SK-N-SH (cell line): Measurements from ENCODE around the gene FREY1.

Experiments
- CTCF ChIP-seq: fragments of 200-600 bp; sonication (generic); IDR thresholded peaks from 2 replicates; pipeline ENCODE4 v1.6.1; 2017; ENCODE audit warnings: antibody characterized with exemption, mild to moderate bottlenecking, moderate library complexity
- EP300 ChIP-seq, 2 experiments: IDR thresholded peaks; 2 replicates each; pipeline versions ENCODE4 v1.4.0 to v1.6.1; 2012; ENCODE audit warnings: borderline replicate concordance in 1 of 2, low read depth in 1 of 2, low read length in 1 of 2
- FOXJ3 ChIP-seq: sonication (generic); formaldehyde crosslinking; IDR thresholded peaks from 2 replicates; pipeline ENCODE4 v1.5.1; 2020; ENCODE audit warnings: mild to moderate bottlenecking, missing genetic modification reagents
- MAX ChIP-seq: IDR thresholded peaks from 2 replicates; pipeline ENCODE4 v1.4.0; 2012; ENCODE audit warnings: low read depth
- RFX5 ChIP-seq: IDR thresholded peaks from 2 replicates; pipeline ENCODE4 v1.6.1; 2012; ENCODE audit warnings: mild to moderate bottlenecking, improper control_type of control experiment, low read length
- SIN3A ChIP-seq: IDR thresholded peaks from 2 replicates; pipeline ENCODE4 v1.6.1; 2012; ENCODE audit warnings: low read depth, mild to moderate bottlenecking, low read length, moderate library complexity, borderline replicate concordance
- TAF1 ChIP-seq: IDR thresholded peaks from 2 replicates; pipeline ENCODE4 v1.6.1; 2012; ENCODE audit warnings: low read depth, mild to moderate bottlenecking, low read length, moderate library complexity, borderline replicate concordance
- USF2 ChIP-seq: fragments of 150-350 bp; IDR thresholded peaks from 2 replicates; pipeline ENCODE4 v1.6.1; 2017; ENCODE audit warnings: antibody characterized with exemption, low read length, low read depth, borderline replicate concordance

GRCh38 chr11:45936511-45937054, 29.5 kb upstream of the FREY1 start:
- TF ChIP-seq RFX5 (no peak), CTCF (no peak), FOXJ3 (CRISPR knock-in tag) (no peak), SIN3A (no peak), TAF1 (no peak), EP300 (IDR thresholded peaks at IDR 0.05; ENCODE audit: borderline replicate concordance in 1 of 2, low read depth in 1 of 2, low read length in 1 of 2) (no peak), MAX (no peak), USF2 (no peak)
